HepG2 (cell line): ENCODE data around the gene SLC25A48. TPM values are rescaled to one million over a fixed set of nuclear protein-coding genes. Genes with fewer than 3 reads are reported as not detected.

Source experiments
- ATAC-seq: fragments of 200-7000 bp; cut with Tn5 transposase; 3 replicates; pipeline ENCODE4 v1.9.1; 2020; ENCODE audit warnings: mild to moderate bottlenecking, moderate library complexity
- BruUV-seq: library from RNA; stranded (reverse); fragments of 400-500 nt; replicated peaks from 2 replicates; lab custom pipeline; 2021; lab: Mats Ljungman, UMichigan
- CTCF ChIA-PET: fragments of 300-600 bp; formaldehyde crosslinking; extraction: SDS; loops from one replicate; lab custom pipeline; 2021; ENCODE audit warnings: low total read pairs, inconsistent platforms, low intra/inter-chr PET ratio; lab: Yijun Ruan, JAX
- POLR2A ChIA-PET: fragments of 350-600 bp; sonication (Branson Sonifier 250); formaldehyde crosslinking; loops from one replicate; lab custom pipeline; 2020; ENCODE audit warnings: antibody characterized with exemption, inconsistent platforms; lab: Yijun Ruan, JAX
- DNase-seq: peaks from one replicate; pipeline ENCODE4 v3.0.0-alpha.2; 2015; ENCODE audit warnings: low spot score
- FAIRE-seq: peaks from 3 replicates; lab custom pipeline; 2011; peaks lifted over from hg19 to GRCh38; lab: Jason Lieb, UNC
- H2AFZ ChIP-seq: one replicate; pipeline ENCODE4 v1.6.1; 2011; ENCODE audit warnings: low read length, inconsistent platforms
- H3K27ac ChIP-seq: fragments of 300-600 bp; 3 replicates; pipeline ENCODE4 v1.8.0; 2011; ENCODE audit warnings: mixed run types, mild to moderate bottlenecking, mixed read lengths, low read length, inconsistent platforms; ENCODE audit not compliant: insufficient read depth; ENCODE audit errors: extremely low read length
- H3K27me3 ChIP-seq, 2 experiments: fragments of 200-600 bp in 1 of 2; 2 replicates in 1 of 2; 3 replicates in 1 of 2; pipeline versions ENCODE4 v1.6.0 to v1.8.0; 2011; ENCODE audit warnings: low read length in 2 of 2, mild to moderate bottlenecking in 2 of 2, moderate library complexity in 2 of 2, inconsistent platforms in 1 of 2; ENCODE audit not compliant: insufficient read depth in 2 of 2, control insufficient read depth in 1 of 2
- H3K36me3 ChIP-seq, 2 experiments: fragments of 200-600 bp in 1 of 2; replicated peaks in 1 of 2; 2 replicates in 1 of 2; 3 replicates in 1 of 2; pipeline versions ENCODE4 v1.5.1 to v1.8.0; 2011; ENCODE audit warnings: low read length in 2 of 2, inconsistent platforms in 1 of 2; ENCODE audit not compliant: insufficient read depth in 2 of 2, control insufficient read depth in 1 of 2
- H3K4me1 ChIP-seq: 2 replicates; pipeline ENCODE4 v1.5.1; 2012; ENCODE audit warnings: low read length, inconsistent platforms; ENCODE audit not compliant: insufficient read depth
- H3K4me2 ChIP-seq: 2 replicates; pipeline ENCODE4 v1.6.0; 2011; ENCODE audit warnings: low read depth, low read length, inconsistent platforms
- H3K4me3 ChIP-seq, 3 experiments: fragments of 200-600 bp in 1 of 3; sonication (generic), shearing (Covaris generic) in 1 of 3; replicated peaks in 1 of 3; 2 replicates each; pipeline ENCODE4 v1.5.1; 2011 to 2016; ENCODE audit warnings: low read length in 3 of 3, inconsistent platforms in 2 of 3, low read depth in 2 of 3, mild to moderate bottlenecking in 2 of 3, control low read depth in 1 of 3, mixed read lengths in 1 of 3; ENCODE audit not compliant: insufficient read depth in 1 of 3
- H3K79me2 ChIP-seq: one replicate; pipeline ENCODE4 v1.6.1; 2011; ENCODE audit warnings: low read length, inconsistent platforms; ENCODE audit not compliant: insufficient read depth
- H3K9ac ChIP-seq: 2 replicates; pipeline ENCODE4 v1.6.0; 2011; ENCODE audit warnings: mild to moderate bottlenecking, low read depth, low read length, inconsistent platforms; ENCODE audit not compliant: insufficient read depth
- H3K9me3 ChIP-seq: 2 replicates; pipeline ENCODE4 v1.5.1; 2012; ENCODE audit warnings: mild to moderate bottlenecking, low read length
- H4K20me1 ChIP-seq: 2 replicates; pipeline ENCODE4 v1.6.0; 2011; ENCODE audit warnings: inconsistent platforms, mild to moderate bottlenecking, low read length, moderate library complexity; ENCODE audit not compliant: insufficient read depth
- EZH2 ChIP-seq: conservative IDR thresholded peaks from 2 replicates; pipeline ENCODE4 v1.6.1; 2012; ENCODE audit warnings: mild to moderate bottlenecking, low read depth, low read length, moderate library complexity
- HIVEP1 ChIP-seq: sonication (generic); formaldehyde crosslinking; IDR thresholded peaks from 2 replicates; pipeline ENCODE4 v1.4.0; 2020; ENCODE audit warnings: mild to moderate bottlenecking, missing genetic modification reagents
- MED13 ChIP-seq: sonication (generic); formaldehyde crosslinking; IDR thresholded peaks from 2 replicates; pipeline ENCODE4 v1.5.0; 2020; ENCODE audit warnings: missing genetic modification reagents
- TBP ChIP-seq: sonication (generic); formaldehyde crosslinking; IDR thresholded peaks from 2 replicates; pipeline ENCODE4 v1.5.0; 2020; ENCODE audit warnings: missing genetic modification reagents
- ZBTB7A ChIP-seq: sonication (generic); formaldehyde crosslinking; IDR thresholded peaks from 2 replicates; pipeline ENCODE4 v1.8.0; 2022; ENCODE audit warnings: mild to moderate bottlenecking, missing genetic modification reagents
- ZFP37 ChIP-seq: sonication (generic); formaldehyde crosslinking; IDR thresholded peaks from 2 replicates; pipeline ENCODE4 v1.4.0; 2020; ENCODE audit warnings: missing genetic modification reagents, borderline replicate concordance
- ZMAT3 ChIP-seq: sonication (generic); formaldehyde crosslinking; conservative IDR thresholded peaks from 2 replicates; pipeline ENCODE4 v1.7.0; 2021; ENCODE audit warnings: missing genetic modification reagents
- ZNF253 ChIP-seq: sonication (generic); formaldehyde crosslinking; IDR thresholded peaks from 2 replicates; pipeline ENCODE4 v1.8.0; 2022; ENCODE audit warnings: mild to moderate bottlenecking, missing genetic modification reagents, borderline replicate concordance
- ZNF33A ChIP-seq: sonication (generic); formaldehyde crosslinking; IDR thresholded peaks from 2 replicates; pipeline ENCODE4 v1.5.1; 2020; ENCODE audit warnings: missing genetic modification reagents, mild to moderate bottlenecking, moderate library complexity, borderline replicate concordance
- ZNF550 ChIP-seq: sonication (generic); formaldehyde crosslinking; IDR thresholded peaks from 2 replicates; pipeline ENCODE4 v1.4.0; 2020; ENCODE audit warnings: mild to moderate bottlenecking, missing genetic modification reagents, borderline replicate concordance
- ZNF572 ChIP-seq: sonication (generic); formaldehyde crosslinking; IDR thresholded peaks from 2 replicates; pipeline ENCODE4 v1.5.1; 2020; ENCODE audit warnings: mild to moderate bottlenecking, missing genetic modification reagents
- ZSCAN9 ChIP-seq: IDR thresholded peaks from 2 replicates; pipeline ENCODE4 v1.6.1; 2016; ENCODE audit warnings: borderline replicate concordance
- WGBS: methylation state at CpG from one replicate; pipeline ENCODE4 v1.1.6; 2017; ENCODE audit warnings: low lambda C conversion rate; 5-methylcytosine and 5-hydroxymethylcytosine counted together
- in situ Hi-C: cut with HindIII; loops from 2 replicates; pipeline ENCODE4 v1.10.0; 2017; ENCODE audit warnings: low pct_unique_long_range_greater_than_20kb; ENCODE audit not compliant: extremely low pct_ligation_motif_present
- intact Hi-C: fragments of 100-400 bp; cut with micrococcal nuclease; formaldehyde crosslinking; loops from one replicate; pipeline ENCODE4 v1.10.0; 2022; ENCODE audit not compliant: unreplicated experiment
- polyA plus RNA-seq, 8 experiments: library from polyadenylated mRNA; depleted of rRNA in 3 of 8; stranded (reverse) in 7 of 8; unstranded in 1 of 8; fragments of >200 nt; fragmentation: Illumina TruSeq in 4 of 8; extraction: Trizol in 4 of 8; gene quantifications; 2 replicates each; pipeline versions ENCODE4 v1.2.1 to v1.2.3, GENCODE V29; 2011 to 2016; ENCODE audit warnings: low read depth in 4 of 8, missing spikeins in 1 of 8, mixed read lengths in 1 of 8; ENCODE audit not compliant: insufficient read depth in 1 of 8
- total RNA-seq, 5 experiments: library from RNA; depleted of rRNA; stranded (reverse); fragments of >200 nt; fragmentation: Illumina TruSeq; extraction: Trizol; gene quantifications; 2 replicates each; pipeline ENCODE4 v1.2.3, GENCODE V29; 2016; ENCODE audit warnings: low read depth in 1 of 5
- TF ChIP-seq, protein P1 (sequence below): sonication (generic); formaldehyde crosslinking; IDR thresholded peaks from 2 replicates; pipeline ENCODE4 v1.5.0; 2020; ENCODE audit warnings: missing genetic modification reagents
- TF ChIP-seq, protein P2 (sequence below): sonication (generic); formaldehyde crosslinking; IDR thresholded peaks from 2 replicates; pipeline ENCODE4 v1.5.0; 2020; ENCODE audit warnings: missing genetic modification reagents

The SLC25A48 gene
- total and polyA plus RNA-seq, 2 of the 13 experiments (the other 11 are each of a cell fraction or from before 2014, with no cell fraction given), result 0.17 to 4.5 TPM

DNA sequence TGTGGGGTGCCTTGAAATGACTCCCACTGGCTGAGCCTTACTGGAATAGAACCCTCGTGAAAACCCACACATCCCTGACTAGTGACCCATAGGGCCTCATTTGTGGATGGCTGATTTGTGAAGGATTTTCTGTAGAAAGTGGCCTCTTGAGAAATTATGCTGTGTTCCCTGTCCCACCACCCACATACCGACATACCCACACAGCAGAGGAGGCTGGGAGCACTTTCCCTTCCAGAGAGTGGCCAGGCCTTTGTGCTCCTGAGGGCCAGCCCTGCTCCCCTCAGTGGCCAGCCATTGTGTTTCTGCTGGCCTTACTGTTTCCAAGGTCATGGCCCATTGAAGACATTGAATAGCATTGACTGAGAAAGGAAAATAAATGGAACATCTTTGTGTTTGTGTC, 31.6 kb downstream of the SLC25A48 start:
- POLR2A ChIA-PET, result no interaction called here

DNA sequence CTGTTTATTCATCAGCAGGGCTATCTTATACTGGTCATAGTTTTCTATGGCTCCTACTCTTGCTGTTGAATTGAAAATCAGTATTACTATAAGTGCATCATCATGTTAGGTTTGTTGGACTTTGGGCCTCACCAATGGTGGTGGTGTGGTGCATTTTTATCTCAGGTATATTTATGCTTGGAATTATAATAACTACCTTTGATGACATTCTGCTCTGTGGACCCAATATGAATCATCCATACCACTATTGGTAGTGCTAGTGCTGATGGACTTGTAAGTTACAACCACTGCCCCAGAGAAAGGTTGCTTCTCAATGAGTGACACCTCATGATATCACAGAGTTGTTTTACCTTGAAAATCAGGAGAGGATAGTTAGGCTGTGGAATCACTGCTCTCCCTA, 33.1 kb downstream of the SLC25A48 start:
- no peak overlapping the region for H3K4me3 ChIP-seq
- DNase-seq (no peak), FAIRE-seq (no peak), ATAC-seq (no peak)
- intact Hi-C loops, result no loop called here
- no peaks in the 10 kb centered on the region; a peak in 1 of 5 replicates for H3K27me3 ChIP-seq
- H4K20me1 ChIP-seq, result no peaks in the 10 kb centered on the region
- no peak overlapping the region for H3K27ac ChIP-seq
- H3K79me2 ChIP-seq, result no peaks in the 10 kb centered on the region
- H2AFZ ChIP-seq, result no peak overlapping the region
- peaks cover 51% of the 10 kb centered on the region for H3K4me1 ChIP-seq
- no peak overlapping the region for H3K9ac ChIP-seq
- no peaks in the 10 kb centered on the region for H3K36me3 ChIP-seq
- POLR2A ChIA-PET, result no interaction called here
- in situ Hi-C loops, result loop anchor here (25.0 kb wide), 1 partner anchor 545 kb away; no protein-coding TSS in a partner anchor
- H3K4me2 ChIP-seq, result no peak overlapping the region
- no TSS peak for BruUV-seq
- no peak for TF ChIP-seq TBP (CRISPR knock-in tag)
- TF ChIP-seq, protein P1, sequence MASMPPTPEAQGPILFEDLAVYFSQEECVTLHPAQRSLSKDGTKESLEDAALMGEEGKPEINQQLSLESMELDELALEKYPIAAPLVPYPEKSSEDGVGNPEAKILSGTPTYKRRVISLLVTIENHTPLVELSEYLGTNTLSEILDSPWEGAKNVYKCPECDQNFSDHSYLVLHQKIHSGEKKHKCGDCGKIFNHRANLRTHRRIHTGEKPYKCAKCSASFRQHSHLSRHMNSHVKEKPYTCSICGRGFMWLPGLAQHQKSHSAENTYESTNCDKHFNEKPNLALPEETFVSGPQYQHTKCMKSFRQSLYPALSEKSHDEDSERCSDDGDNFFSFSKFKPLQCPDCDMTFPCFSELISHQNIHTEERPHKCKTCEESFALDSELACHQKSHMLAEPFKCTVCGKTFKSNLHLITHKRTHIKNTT (CRISPR knock-in tag), result no peak
- TF ChIP-seq, protein P2, sequence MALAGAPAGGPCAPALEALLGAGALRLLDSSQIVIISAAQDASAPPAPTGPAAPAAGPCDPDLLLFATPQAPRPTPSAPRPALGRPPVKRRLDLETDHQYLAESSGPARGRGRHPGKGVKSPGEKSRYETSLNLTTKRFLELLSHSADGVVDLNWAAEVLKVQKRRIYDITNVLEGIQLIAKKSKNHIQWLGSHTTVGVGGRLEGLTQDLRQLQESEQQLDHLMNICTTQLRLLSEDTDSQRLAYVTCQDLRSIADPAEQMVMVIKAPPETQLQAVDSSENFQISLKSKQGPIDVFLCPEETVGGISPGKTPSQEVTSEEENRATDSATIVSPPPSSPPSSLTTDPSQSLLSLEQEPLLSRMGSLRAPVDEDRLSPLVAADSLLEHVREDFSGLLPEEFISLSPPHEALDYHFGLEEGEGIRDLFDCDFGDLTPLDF, result no peak
- no peak for TF ChIP-seq EZH2
- TF ChIP-seq ZNF572, result no peak
- TF ChIP-seq ZNF253 (CRISPR knock-in tag), result no peak
- TF ChIP-seq HIVEP1, result no peak
- TF ChIP-seq ZNF550 (CRISPR knock-in tag), result no peak
- TF ChIP-seq ZMAT3 (CRISPR knock-in tag), result no peak
- no peak for TF ChIP-seq ZSCAN9
- TF ChIP-seq ZNF33A (CRISPR knock-in tag), result no peak
- TF ChIP-seq ZBTB7A, result no peak
- CTCF ChIA-PET, result no interaction called here
- no peaks in the 10 kb centered on the region for H3K9me3 ChIP-seq

More for the DNA sequence above, 31.6 kb downstream of the SLC25A48 start:
- no peak for DNase-seq
- in situ Hi-C loops (loop anchor here (25.0 kb wide), 1 partner anchor 546 kb away; no protein-coding TSS in a partner anchor), intact Hi-C loops (no loop called here)
- Histone ChIP-seq H3K9me3 (no peaks in the 10 kb centered on the region), H3K36me3 (no peaks in the 10 kb centered on the region), H2AFZ (no peak overlapping the region), H4K20me1 (no peaks in the 10 kb centered on the region), H3K79me2 (no peaks in the 10 kb centered on the region), H3K4me1 (peaks cover 42% of the 10 kb centered on the region), H3K27me3 (no peaks in the 10 kb centered on the region; a peak in 1 of 5 replicates), H3K4me2 (no peak overlapping the region), H3K4me3 (no peak overlapping the region), H3K9ac (no peak overlapping the region), H3K27ac (no peak overlapping the region)
- WGBS, result 17% methylated on average over 2 of the region's 2 CpGs
- FAIRE-seq, result no peak
- BruUV-seq, result no TSS peak
- ATAC-seq, result no peak
- CTCF ChIA-PET, result no interaction called here
- TF ChIP-seq MED13 (CRISPR knock-in tag), result no peak
- TF ChIP-seq ZFP37, result no peak
